DOHH2 (cell line): Measurements from ENCODE around the gene AMBRA1.

ENCODE experiments used
- H3F3A ChIP-seq: fragments of 200-600 bp; sonication (generic), shearing (Covaris generic); 2 replicates; pipeline ENCODE4 v1.6.0; 2016; ENCODE audit warnings: antibody characterized with exemption, mild to moderate bottlenecking; ENCODE audit not compliant: control insufficient read depth, insufficient read depth
- H3K27ac ChIP-seq: fragments of 200-600 bp; sonication (generic); 2 replicates; pipeline ENCODE4 v1.5.1; 2014; ENCODE audit warnings: low read depth, mild to moderate bottlenecking, low read length, moderate library complexity
- H3K27me3 ChIP-seq: fragments of 200-600 bp; sonication (generic); 2 replicates; pipeline ENCODE4 v1.6.1; 2014; ENCODE audit warnings: mild to moderate bottlenecking, low read length, mixed read lengths; ENCODE audit not compliant: control insufficient read depth
- H3K36me3 ChIP-seq: fragments of 200-600 bp; sonication (generic); 2 replicates; pipeline ENCODE4 v1.6.1; 2014; ENCODE audit warnings: mild to moderate bottlenecking, low read length, moderate library complexity, mixed read lengths; ENCODE audit not compliant: control insufficient read depth
- H3K4me1 ChIP-seq: fragments of 200-600 bp; sonication (generic); 2 replicates; pipeline ENCODE4 v1.6.1; 2014; ENCODE audit warnings: mild to moderate bottlenecking, low read length, mixed read lengths; ENCODE audit not compliant: control insufficient read depth
- H3K4me2 ChIP-seq: fragments of 200-600 bp; sonication (generic); 2 replicates; pipeline ENCODE4 v1.6.0; 2014; ENCODE audit warnings: mild to moderate bottlenecking, low read length, moderate library complexity
- H3K4me3 ChIP-seq: fragments of 200-600 bp; sonication (generic); 2 replicates; pipeline ENCODE4 v1.5.1; 2014; ENCODE audit warnings: mild to moderate bottlenecking, low read length, mixed read lengths
- H3K79me2 ChIP-seq: fragments of 200-600 bp; sonication (generic); 2 replicates; pipeline ENCODE4 v1.6.1; 2014; ENCODE audit warnings: mild to moderate bottlenecking, low read length, mixed read lengths; ENCODE audit not compliant: control insufficient read depth
- H3K9me2 ChIP-seq: fragments of 200-600 bp; sonication (generic); replicated peaks from 2 replicates; pipeline ENCODE4 v1.6.1; 2014; ENCODE audit warnings: mild to moderate bottlenecking, low read length, mixed read lengths; ENCODE audit not compliant: control insufficient read depth
- H3K9me3 ChIP-seq: fragments of 200-600 bp; sonication (generic); 2 replicates; pipeline ENCODE4 v1.6.1; 2014; ENCODE audit warnings: antibody characterized with exemption, low read length, mixed read lengths; ENCODE audit not compliant: control insufficient read depth, insufficient read depth
- H4K20me1 ChIP-seq: fragments of 200-600 bp; sonication (generic); 2 replicates; pipeline ENCODE4 v1.6.0; 2014; ENCODE audit warnings: low read depth, mild to moderate bottlenecking, antibody characterized with exemption, low read length, moderate library complexity; ENCODE audit not compliant: control insufficient read depth, insufficient read depth
- CTCF ChIP-seq: fragments of 200-600 bp; sonication (generic); IDR thresholded peaks from one replicate; pipeline ENCODE4 v1.5.1; 2014; ENCODE audit warnings: antibody characterized with exemption, mild to moderate bottlenecking, low read depth, low read length; ENCODE audit not compliant: poor library complexity, severe bottlenecking
- EZH2phosphoT487 ChIP-seq: fragments of 200-600 bp; sonication (generic); IDR thresholded peaks from 2 replicates; pipeline ENCODE4 v1.6.1; 2017; ENCODE audit warnings: borderline replicate concordance, mild to moderate bottlenecking, antibody characterized with exemption, low read length, moderate library complexity, mixed read lengths

The AMBRA1 gene

GRCh38 chr11:46436113-46436512, 157.7 kb downstream of the AMBRA1 start:
- no peaks in the 10 kb centered on the region for H3K79me2 ChIP-seq
- H3F3A ChIP-seq, result no peaks in the 10 kb centered on the region
- H3K36me3 ChIP-seq, result peaks cover 22% of the 10 kb centered on the region
- no peak overlapping the region for H3K4me3 ChIP-seq
- H3K4me2 ChIP-seq, result no peak overlapping the region
- H3K27ac ChIP-seq, result no peak overlapping the region
- TF ChIP-seq CTCF, result no peak
- no peak for TF ChIP-seq EZH2phosphoT487
- H3K9me2 ChIP-seq, result no peaks in the 10 kb centered on the region
- H3K4me1 ChIP-seq, result peaks cover 5% of the 10 kb centered on the region; the same call in 1 of the 2 replicates
- no peaks in the 10 kb centered on the region; the same call in 1 of the 2 replicates for H4K20me1 ChIP-seq
- H3K9me3 ChIP-seq, result no peaks in the 10 kb centered on the region
- no peaks in the 10 kb centered on the region for H3K27me3 ChIP-seq

- Histone ChIP-seq H3F3A (no peaks in the 10 kb centered on the region), H3K4me3 (no peak overlapping the region), H3K36me3 (peaks cover 25% of the 10 kb centered on the region)
Measured at GRCh38 chr11:46435679-46436078, 158.1 kb downstream of the AMBRA1 start.

GRCh38 chr11:46431211-46431610, 162.6 kb downstream of the AMBRA1 start:
- no peaks in the 10 kb centered on the region for H3K9me3 ChIP-seq
- no peak overlapping the region for H3K27ac ChIP-seq
- H3K27me3 ChIP-seq, result no peaks in the 10 kb centered on the region
- no peak overlapping the region for H3K4me3 ChIP-seq
- H3K79me2 ChIP-seq, result no peaks in the 10 kb centered on the region
- no peaks in the 10 kb centered on the region for H3F3A ChIP-seq
- no peak overlapping the region for H3K4me2 ChIP-seq
- peaks cover 25% of the 10 kb centered on the region for H3K36me3 ChIP-seq
- H4K20me1 ChIP-seq, result no peaks in the 10 kb centered on the region; the same call in 1 of the 2 replicates
- no peaks in the 10 kb centered on the region for H3K9me2 ChIP-seq
- no peak for TF ChIP-seq EZH2phosphoT487
- TF ChIP-seq CTCF, result no peak
- no peaks in the 10 kb centered on the region for H3K4me1 ChIP-seq

More at GRCh38 chr11:46435679-46436078, 158.1 kb downstream of the AMBRA1 start:
- TF ChIP-seq CTCF, result no peak
- TF ChIP-seq EZH2phosphoT487, result no peak
- no peak overlapping the region for H3K27ac ChIP-seq
- no peak overlapping the region for H3K4me2 ChIP-seq
- H3K4me1 ChIP-seq, result peaks cover 5% of the 10 kb centered on the region; the same call in 1 of the 2 replicates
- no peaks in the 10 kb centered on the region for H3K79me2 ChIP-seq
- H3K27me3 ChIP-seq, result no peaks in the 10 kb centered on the region
- no peaks in the 10 kb centered on the region for H3K9me2 ChIP-seq
- no peaks in the 10 kb centered on the region for H3K9me3 ChIP-seq
- no peaks in the 10 kb centered on the region; the same call in 1 of the 2 replicates for H4K20me1 ChIP-seq

- Histone ChIP-seq H3K27me3 (no peaks in the 10 kb centered on the region), H3K9me2 (no peaks in the 10 kb centered on the region), H3F3A (no peaks in the 10 kb centered on the region), H3K4me3 (no peak overlapping the region), H3K4me1 (no peaks in the 10 kb centered on the region), H3K4me2 (no peak overlapping the region), H3K27ac (no peak overlapping the region), H3K79me2 (no peaks in the 10 kb centered on the region), H4K20me1 (no peaks in the 10 kb centered on the region; the same call in 1 of the 2 replicates), H3K9me3 (no peaks in the 10 kb centered on the region), H3K36me3 (peaks cover 24% of the 10 kb centered on the region)
- no peak for TF ChIP-seq CTCF
- no peak for TF ChIP-seq EZH2phosphoT487
Measured at GRCh38 chr11:46429717-46430116, 164.1 kb downstream of the AMBRA1 start.
